ENCODE results near the gene DUSP28.

DUSP28 gene, protein sequence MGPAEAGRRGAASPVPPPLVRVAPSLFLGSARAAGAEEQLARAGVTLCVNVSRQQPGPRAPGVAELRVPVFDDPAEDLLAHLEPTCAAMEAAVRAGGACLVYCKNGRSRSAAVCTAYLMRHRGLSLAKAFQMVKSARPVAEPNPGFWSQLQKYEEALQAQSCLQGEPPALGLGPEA

DNA sequence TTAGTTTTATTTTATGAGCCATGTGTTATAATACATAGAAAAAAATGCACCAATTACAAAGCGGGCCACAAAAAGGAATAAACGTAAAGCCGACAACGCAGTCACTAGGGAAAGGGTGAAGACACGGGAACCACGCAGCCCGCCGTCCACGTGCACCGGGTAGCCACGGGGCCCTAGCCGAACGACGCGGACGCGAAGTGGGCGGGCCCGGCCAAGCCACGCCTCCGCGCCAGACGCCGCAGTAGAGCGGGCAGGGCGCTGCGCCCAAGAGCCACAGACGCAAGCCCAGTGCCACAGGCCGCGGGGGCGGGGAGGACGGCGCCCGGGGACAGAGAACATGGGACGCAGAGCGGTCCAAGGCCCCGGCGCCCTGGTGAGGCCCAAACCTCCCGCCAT lies at the start of gene DUSP28:
TSS of gene DUSP28 (plus strand) at position 274 of the 396 bp plus-strand sequence. CDS start 328 bp downstream, outside the sequence.
- H3K4me3 ChIP-seq (replicated peaks; ENCODE audit: low read depth, low read length), result peak within 1 kb of the TSS; percentile 76
- peak; percentile 54 for DNase-seq (ENCODE audit: extremely low read depth, low read depth)
- TF ChIP-seq, protein P1, sequence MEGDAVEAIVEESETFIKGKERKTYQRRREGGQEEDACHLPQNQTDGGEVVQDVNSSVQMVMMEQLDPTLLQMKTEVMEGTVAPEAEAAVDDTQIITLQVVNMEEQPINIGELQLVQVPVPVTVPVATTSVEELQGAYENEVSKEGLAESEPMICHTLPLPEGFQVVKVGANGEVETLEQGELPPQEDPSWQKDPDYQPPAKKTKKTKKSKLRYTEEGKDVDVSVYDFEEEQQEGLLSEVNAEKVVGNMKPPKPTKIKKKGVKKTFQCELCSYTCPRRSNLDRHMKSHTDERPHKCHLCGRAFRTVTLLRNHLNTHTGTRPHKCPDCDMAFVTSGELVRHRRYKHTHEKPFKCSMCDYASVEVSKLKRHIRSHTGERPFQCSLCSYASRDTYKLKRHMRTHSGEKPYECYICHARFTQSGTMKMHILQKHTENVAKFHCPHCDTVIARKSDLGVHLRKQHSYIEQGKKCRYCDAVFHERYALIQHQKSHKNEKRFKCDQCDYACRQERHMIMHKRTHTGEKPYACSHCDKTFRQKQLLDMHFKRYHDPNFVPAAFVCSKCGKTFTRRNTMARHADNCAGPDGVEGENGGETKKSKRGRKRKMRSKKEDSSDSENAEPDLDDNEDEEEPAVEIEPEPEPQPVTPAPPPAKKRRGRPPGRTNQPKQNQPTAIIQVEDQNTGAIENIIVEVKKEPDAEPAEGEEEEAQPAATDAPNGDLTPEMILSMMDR (IDR thresholded peaks at IDR 0.05; ENCODE audit: low read depth, low read length, missing control alignments), result no peak

DNA sequence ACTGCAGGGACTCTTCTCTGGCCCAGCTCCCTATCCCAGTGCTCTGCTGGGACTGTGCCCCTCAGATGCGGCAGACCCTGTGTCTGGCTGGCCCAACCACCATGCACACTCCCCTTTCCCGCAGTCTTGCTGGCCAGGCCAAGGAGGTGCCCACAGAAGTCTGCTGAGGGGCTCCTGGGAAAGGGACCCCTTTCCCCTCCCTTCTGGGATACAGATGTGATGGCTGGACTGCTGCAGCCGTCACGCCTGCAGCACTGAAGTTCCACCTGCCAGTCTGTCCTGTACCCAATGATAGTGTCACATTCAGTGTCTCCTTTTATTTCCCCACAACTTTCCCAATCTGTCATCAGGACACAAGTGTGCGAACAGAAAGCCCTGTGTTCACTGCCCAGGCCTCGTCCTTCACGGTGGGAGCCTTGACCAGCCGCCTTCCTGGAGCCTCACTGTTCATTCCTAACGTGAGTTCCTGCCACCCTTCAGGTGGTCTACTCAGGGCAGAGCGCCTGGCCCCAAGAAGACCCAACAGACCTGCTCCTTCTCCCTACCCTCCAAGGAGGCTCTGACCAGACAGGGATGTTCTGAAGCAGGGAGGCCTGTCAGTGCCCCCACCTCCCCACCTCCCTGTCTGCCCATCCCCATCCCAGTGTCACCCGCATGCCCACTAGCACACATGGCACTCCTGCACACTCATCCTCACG lies 49.5 kb upstream of the DUSP28 start:
- H3K4me3 ChIP-seq (replicated peaks; ENCODE audit: low read depth, low read length), result no peak overlapping the region
- no peak for DNase-seq (ENCODE audit: extremely low read depth, low read depth)
- TF ChIP-seq, protein P1 (IDR thresholded peaks at IDR 0.05; ENCODE audit: low read depth, low read length, missing control alignments), result no peak

DNA sequence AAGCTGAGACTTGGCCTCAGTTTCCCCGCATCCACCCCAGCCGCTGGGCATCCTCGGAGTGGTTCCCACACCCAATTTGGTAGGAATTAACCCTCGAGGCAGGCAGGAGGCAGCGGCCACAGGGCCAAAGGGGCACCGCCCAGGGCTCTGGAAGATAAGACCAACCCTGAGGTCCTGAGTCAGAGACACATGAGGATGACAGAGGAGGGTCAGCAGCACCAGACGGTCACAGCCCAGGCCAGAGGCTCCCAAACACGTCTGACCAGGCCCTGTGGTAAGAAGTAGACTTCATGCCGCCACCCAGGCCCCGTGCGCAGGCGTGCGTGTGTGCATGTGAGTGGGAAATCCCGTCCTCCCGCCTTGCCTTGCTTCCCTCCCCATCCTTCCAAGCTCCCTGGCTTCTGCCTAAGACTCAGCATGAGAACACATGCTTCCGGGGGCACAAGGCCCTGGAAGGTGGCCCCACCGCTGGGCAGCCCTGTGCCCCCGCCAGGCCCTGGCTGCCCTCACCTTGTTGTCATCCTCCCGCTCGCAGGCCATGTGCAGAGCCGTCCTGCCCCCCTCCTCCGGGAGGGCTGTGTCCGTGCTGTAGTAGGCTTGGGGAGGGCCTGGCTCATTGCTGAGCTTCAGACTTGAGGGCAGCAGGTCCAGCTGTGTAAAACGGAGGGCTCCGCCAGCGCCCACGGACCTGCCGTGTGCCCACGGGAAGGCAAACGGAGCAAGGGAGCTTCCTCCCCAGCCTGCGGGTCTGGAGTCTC lies 48.6 kb upstream of the DUSP28 start:
- TF ChIP-seq, protein P1 (IDR thresholded peaks at IDR 0.05; ENCODE audit: low read depth, low read length, missing control alignments), result no peak
- no peak for DNase-seq (ENCODE audit: extremely low read depth, low read depth)
- H3K4me3 ChIP-seq (replicated peaks; ENCODE audit: low read depth, low read length), result no peak overlapping the region

DNA sequence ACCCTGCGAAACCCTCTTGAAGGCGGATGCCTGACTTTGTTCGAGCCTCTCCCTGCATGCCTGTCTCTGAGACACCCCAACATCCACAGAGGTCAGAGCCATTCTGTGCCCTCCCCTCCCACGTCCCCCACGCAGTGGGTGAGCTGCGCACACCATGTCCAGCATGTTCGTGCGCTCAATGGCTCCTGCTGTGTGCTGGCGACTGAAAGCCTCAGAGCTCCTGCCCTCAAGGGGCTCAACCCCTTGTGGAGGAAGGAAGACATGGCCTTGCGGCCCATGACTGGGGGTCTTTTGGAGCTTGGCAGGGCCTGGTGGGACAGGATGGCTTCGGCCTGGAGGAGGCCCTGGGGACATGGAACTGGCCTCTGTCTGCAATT lies 48.1 kb upstream of the DUSP28 start:
- no peak for DNase-seq (ENCODE audit: extremely low read depth, low read depth)
- TF ChIP-seq, protein P1 (IDR thresholded peaks at IDR 0.05; ENCODE audit: low read depth, low read length, missing control alignments), result no peak

DNA sequence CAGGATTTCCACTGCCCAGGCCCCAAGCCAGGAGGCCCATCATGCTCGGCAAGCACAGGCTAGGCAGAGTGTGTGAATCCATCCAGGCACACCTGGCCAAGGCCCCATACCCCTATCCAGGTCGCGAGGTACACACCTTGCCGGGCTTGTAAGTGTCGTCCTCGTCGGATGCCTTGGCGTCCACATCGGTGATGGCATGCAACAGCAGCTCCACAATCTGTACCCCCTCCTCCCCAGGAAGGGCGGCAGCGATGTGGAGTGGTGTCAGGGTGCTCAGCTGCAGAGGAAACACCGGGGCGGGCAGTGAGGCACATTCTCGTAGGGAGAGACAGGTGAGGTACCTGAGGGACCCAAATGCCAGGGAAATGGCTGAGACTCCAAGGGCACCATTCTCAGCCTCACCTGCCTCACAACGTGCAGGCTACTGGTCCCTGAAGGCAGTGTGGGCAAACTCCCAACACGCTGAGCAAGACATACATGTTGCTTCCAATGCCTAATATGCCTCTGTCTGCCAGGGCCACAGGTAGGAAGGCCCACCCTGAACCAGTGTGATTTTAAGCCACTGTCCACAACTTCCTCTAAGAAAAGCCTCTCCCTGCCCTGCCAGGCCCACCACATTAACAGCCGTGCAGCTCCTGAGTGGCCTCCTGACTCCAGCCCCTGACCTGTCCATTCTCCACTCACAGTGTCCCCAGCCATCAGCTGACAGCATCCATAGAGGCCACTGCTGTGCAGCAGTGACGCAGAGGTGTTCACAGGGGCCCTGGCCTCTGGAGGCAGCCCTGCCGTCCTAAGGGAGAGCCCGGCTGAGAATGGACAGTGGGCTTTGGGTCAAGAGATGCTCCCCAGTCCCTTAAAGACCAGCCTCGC lies 47.3 kb upstream of the DUSP28 start:
- no peak for DNase-seq (ENCODE audit: extremely low read depth, low read depth)
- TF ChIP-seq, protein P1 (IDR thresholded peaks at IDR 0.05; ENCODE audit: low read depth, low read length, missing control alignments), result no peak
- H3K4me3 ChIP-seq (replicated peaks; ENCODE audit: low read depth, low read length), result no peak overlapping the region

More for the DNA sequence above, 48.1 kb upstream of the DUSP28 start:
- H3K4me3 ChIP-seq (replicated peaks; ENCODE audit: low read depth, low read length), result no peak overlapping the region

DNA sequence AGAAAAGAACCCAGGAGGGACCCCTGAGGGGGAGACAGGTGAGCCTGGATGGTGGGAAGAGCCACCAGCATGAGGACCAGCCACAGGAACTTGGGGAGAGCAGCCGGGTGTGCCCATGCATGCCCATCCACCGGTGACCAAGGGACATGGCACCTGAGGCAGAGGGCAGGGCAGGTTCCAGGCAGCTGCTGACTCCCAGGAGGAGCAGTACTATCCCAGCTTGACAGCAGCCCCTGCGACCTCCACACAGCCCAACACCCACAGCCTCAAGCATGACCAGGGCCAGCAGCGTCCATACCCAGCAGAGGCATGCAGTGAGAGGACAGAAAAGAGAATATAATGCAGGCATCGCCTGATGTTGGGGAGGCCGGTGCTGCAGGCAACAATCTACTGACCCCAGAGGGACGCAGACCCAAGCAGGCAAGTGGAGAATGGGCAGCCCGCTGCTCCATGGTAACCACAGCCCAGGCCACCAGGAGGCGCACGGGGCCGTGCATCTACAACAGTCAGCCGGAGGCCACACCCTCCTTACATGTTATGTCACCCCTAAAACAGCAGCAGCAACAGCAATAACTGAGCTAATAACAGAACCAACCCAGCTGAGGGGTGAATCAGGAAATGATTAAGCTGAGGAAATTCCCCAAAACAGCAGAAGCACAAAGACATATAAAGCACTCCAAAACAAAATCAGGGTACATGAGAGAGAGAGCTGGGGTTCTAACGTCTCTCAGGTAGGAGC lies 46.4 kb upstream of the DUSP28 start:
- peak; percentile 48 for DNase-seq (ENCODE audit: extremely low read depth, low read depth)
- TF ChIP-seq, protein P1 (IDR thresholded peaks at IDR 0.05; ENCODE audit: low read depth, low read length, missing control alignments), result peak; percentile 97
- H3K4me3 ChIP-seq (replicated peaks; ENCODE audit: low read depth, low read length), result no peak overlapping the region
